Activated B cell treated with CpG ODN at 0.5 μM for 24 hours (primary cell): Measurements from ENCODE around the gene CPM. TPM values are rescaled to one million over a fixed set of nuclear protein-coding genes. Genes with fewer than 3 reads are reported as not detected.

Experiments
- ATAC-seq: fragments of 200-7000 bp; cut with Tn5 transposase; one replicate; pipeline ENCODE4 v1.10.0; 2021; ENCODE audit warnings: low read depth, mild to moderate bottlenecking, moderate library complexity
- CTCF ChIA-PET: fragments of 350-600 bp; sonication (Branson Sonifier 250); formaldehyde crosslinking; loops from one replicate; lab custom pipeline; 2021; ENCODE audit warnings: antibody characterized with exemption; lab: Charles Lee
- POLR2A ChIA-PET: fragments of 350-600 bp; sonication (Branson Sonifier 250); formaldehyde crosslinking; loops from one replicate; lab custom pipeline; 2021; ENCODE audit warnings: antibody characterized with exemption; lab: Charles Lee
- DNase-seq: peaks from one replicate; pipeline ENCODE4 v3.0.0; 2022
- H3K27ac Mint-ChIP-seq: one replicate; pipeline ENCODE4 v1.8.0; 2020; ENCODE audit warnings: mixed read lengths
- H3K27me3 Mint-ChIP-seq: one replicate; pipeline ENCODE4 v1.8.0; 2021; ENCODE audit warnings: mixed read lengths
- H3K36me3 Mint-ChIP-seq: one replicate; pipeline ENCODE4 v1.8.0; 2021; ENCODE audit warnings: low read depth, mixed read lengths
- H3K4me1 Mint-ChIP-seq: one replicate; pipeline ENCODE4 v1.8.0; 2021; ENCODE audit warnings: mixed read lengths
- H3K4me3 Mint-ChIP-seq: one replicate; pipeline ENCODE4 v1.8.0; 2020; ENCODE audit warnings: mild to moderate bottlenecking, mixed read lengths
- H3K9me3 Mint-ChIP-seq: one replicate; pipeline ENCODE4 v1.8.0; 2020; ENCODE audit warnings: mixed read lengths
- intact Hi-C: fragments of 100-400 bp; cut with micrococcal nuclease; formaldehyde crosslinking; loops from one replicate; pipeline ENCODE4 v1.15.1; 2024
- total RNA-seq: library from RNA; stranded (reverse); gene quantifications from 2 replicates; pipeline ENCODE4 v1.2.3, GENCODE V29; 2022
- TF ChIP-seq, protein P1 (sequence below): fragments of 200-600 bp; IDR thresholded peaks from one replicate; pipeline ENCODE4 v1.8.0; 2022; ENCODE audit warnings: antibody characterized with exemption, mild to moderate bottlenecking

Gene CPM
- total RNA-seq, 1 donor from 2014 or later, result 10.1 TPM

DNA sequence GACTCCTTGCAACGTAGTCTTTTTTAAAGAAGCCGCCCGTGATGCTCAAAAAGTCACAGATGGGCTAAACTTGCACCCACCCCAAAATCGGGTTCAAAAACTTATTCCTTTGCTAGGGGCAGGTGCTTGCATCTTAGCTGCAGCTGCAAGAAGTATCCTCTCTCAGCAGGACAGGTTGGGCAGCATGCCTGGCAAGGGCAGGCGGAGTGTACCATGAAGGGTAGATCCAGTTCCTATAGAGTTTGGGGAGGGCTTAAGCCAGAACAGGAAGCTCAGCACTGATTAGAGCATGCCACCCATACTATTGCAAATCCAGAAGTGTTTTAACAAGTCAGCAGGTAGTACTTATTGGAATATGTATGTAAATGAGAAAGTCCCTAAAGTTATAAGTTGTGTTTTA, 48.7 kb downstream of the CPM start:
- no peak for DNase-seq
- no peak for ATAC-seq

GRCh38 chr12:68883151-68883550, 49.8 kb downstream of the CPM start:
- CTCF ChIA-PET, result no interaction called here
- TF ChIP-seq, protein P1, sequence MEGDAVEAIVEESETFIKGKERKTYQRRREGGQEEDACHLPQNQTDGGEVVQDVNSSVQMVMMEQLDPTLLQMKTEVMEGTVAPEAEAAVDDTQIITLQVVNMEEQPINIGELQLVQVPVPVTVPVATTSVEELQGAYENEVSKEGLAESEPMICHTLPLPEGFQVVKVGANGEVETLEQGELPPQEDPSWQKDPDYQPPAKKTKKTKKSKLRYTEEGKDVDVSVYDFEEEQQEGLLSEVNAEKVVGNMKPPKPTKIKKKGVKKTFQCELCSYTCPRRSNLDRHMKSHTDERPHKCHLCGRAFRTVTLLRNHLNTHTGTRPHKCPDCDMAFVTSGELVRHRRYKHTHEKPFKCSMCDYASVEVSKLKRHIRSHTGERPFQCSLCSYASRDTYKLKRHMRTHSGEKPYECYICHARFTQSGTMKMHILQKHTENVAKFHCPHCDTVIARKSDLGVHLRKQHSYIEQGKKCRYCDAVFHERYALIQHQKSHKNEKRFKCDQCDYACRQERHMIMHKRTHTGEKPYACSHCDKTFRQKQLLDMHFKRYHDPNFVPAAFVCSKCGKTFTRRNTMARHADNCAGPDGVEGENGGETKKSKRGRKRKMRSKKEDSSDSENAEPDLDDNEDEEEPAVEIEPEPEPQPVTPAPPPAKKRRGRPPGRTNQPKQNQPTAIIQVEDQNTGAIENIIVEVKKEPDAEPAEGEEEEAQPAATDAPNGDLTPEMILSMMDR, result no peak
- Mint-ChIP-seq H3K27ac (no peak overlapping the region), H3K36me3 (no peaks in the 10 kb centered on the region), H3K4me3 (no peak overlapping the region), H3K27me3 (no peaks in the 10 kb centered on the region), H3K9me3 (peaks cover 7% of the 10 kb centered on the region), H3K4me1 (peaks cover 4% of the 10 kb centered on the region)
- ATAC-seq (no peak), DNase-seq (no peak)
- POLR2A ChIA-PET, result no interaction called here
- intact Hi-C loops, result no loop called here

More for the DNA sequence above, 48.7 kb downstream of the CPM start:
- POLR2A ChIA-PET, result interaction anchor here (0.5 kb wide), 1 partner anchor 193 kb away, joined by 4 read pairs; no protein-coding TSS in a partner anchor
- TF ChIP-seq, protein P1, result no peak
- H3K36me3 Mint-ChIP-seq, result no peaks in the 10 kb centered on the region
- H3K27ac Mint-ChIP-seq, result no peak overlapping the region
- no peaks in the 10 kb centered on the region for H3K27me3 Mint-ChIP-seq
- H3K9me3 Mint-ChIP-seq, result peaks cover 3% of the 10 kb centered on the region
- CTCF ChIA-PET, result no interaction called here
- peaks cover 6% of the 10 kb centered on the region for H3K4me1 Mint-ChIP-seq
- intact Hi-C loops, result no loop called here
- H3K4me3 Mint-ChIP-seq, result no peak overlapping the region

GRCh38 chr12:68882251-68882964, 50.6 kb downstream of the CPM start:
- H3K4me1 Mint-ChIP-seq, result peaks cover 4% of the 10 kb centered on the region
- H3K27me3 Mint-ChIP-seq, result no peaks in the 10 kb centered on the region
- ATAC-seq, result no peak
- TF ChIP-seq, protein P1, result no peak
- ChIA-PET POLR2A (no interaction called here), CTCF (no interaction called here)
- no peak for DNase-seq
- peaks cover 7% of the 10 kb centered on the region for H3K9me3 Mint-ChIP-seq
- no peak overlapping the region for H3K4me3 Mint-ChIP-seq
- no peak overlapping the region for H3K27ac Mint-ChIP-seq
- intact Hi-C loops, result no loop called here
- no peaks in the 10 kb centered on the region for H3K36me3 Mint-ChIP-seq

DNA sequence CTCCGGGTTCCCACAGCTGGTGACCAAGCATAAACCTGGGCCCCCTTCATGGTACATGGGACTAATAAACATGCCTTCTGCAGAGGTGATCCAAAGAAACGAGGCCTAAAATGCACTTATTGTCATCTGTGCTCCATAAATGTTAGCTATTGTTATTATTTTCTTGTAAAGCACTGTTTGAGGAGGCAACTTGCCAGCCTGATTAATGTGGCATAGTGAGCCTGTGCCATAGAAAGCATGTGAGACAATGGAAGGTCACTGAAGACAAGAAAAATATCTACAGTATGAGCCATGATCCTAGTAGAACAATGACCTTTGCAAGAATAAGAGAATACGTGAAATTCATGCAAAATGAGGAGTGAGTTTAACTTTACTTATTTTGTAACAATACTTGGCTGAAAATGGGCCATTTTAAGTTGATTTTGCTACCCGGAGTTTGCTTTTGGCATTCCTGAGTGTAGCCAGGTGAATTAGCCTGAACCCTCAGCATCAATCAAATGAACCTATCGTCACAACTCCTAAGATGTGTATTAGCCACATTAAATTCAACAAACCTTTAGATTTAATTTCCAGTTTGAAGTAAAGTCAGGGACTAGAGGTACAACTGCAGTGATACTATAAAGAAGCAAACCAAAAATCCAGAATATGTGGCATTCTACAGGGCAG, 52.2 kb downstream of the CPM start:
- H3K27me3 Mint-ChIP-seq, result no peaks in the 10 kb centered on the region
- H3K9me3 Mint-ChIP-seq, result peaks cover 7% of the 10 kb centered on the region
- no peaks in the 10 kb centered on the region for H3K36me3 Mint-ChIP-seq
- TF ChIP-seq, protein P1, result no peak
- H3K4me1 Mint-ChIP-seq, result peaks cover 5% of the 10 kb centered on the region
- H3K4me3 Mint-ChIP-seq, result no peak overlapping the region
- POLR2A ChIA-PET, result no interaction called here
- intact Hi-C loops, result no loop called here
- ATAC-seq (no peak), DNase-seq (no peak)
- H3K27ac Mint-ChIP-seq, result no peak overlapping the region
- CTCF ChIA-PET, result no interaction called here

- no peak for ATAC-seq
- peaks cover 9% of the 10 kb centered on the region for H3K4me1 Mint-ChIP-seq
- DNase-seq, result no peak
- H3K27ac Mint-ChIP-seq, result no peak overlapping the region
- CTCF ChIA-PET, result no interaction called here
- intact Hi-C loops, result no loop called here
- POLR2A ChIA-PET, result no interaction called here
- no peak overlapping the region for H3K4me3 Mint-ChIP-seq
- no peaks in the 10 kb centered on the region for H3K36me3 Mint-ChIP-seq
- TF ChIP-seq, protein P1, result no peak
- H3K9me3 Mint-ChIP-seq, result peaks cover 7% of the 10 kb centered on the region
- H3K27me3 Mint-ChIP-seq, result no peaks in the 10 kb centered on the region
These were observed 54.1 kb downstream of the CPM start for GRCh38 chr12:68878846-68879245.
